Stimulated activated CD8-positive, alpha-beta memory T cell treated with anti-CD3 and anti-CD28 coated beads, Interleukin-7, amount 100 ng/mL, for 1 hour (primary cell): ENCODE results near the gene CAMSAP2.

ENCODE experiments used
- DNase-seq, 2 donors: peaks; one replicate each; pipeline ENCODE4 v3.0.0-alpha.2; 2020; ENCODE audit warnings: low read depth in 2 of 2

CAMSAP2 gene

GRCh38 chr1:200849430-200849829, 110.7 kb downstream of the CAMSAP2 start:
- DNase-seq = no peak

- no peak for DNase-seq
Observed at GRCh38 chr1:200850554-200850953, 111.9 kb downstream of the CAMSAP2 start.

GRCh38 chr1:200856716-200857357, 118.1 kb downstream of the CAMSAP2 start:
- no peak for DNase-seq

- DNase-seq = no peak
Observed at GRCh38 chr1:200857804-200858203, 119.1 kb downstream of the CAMSAP2 start.

GRCh38 chr1:200861937-200862647, 123.4 kb downstream of the CAMSAP2 start:
- DNase-seq = no peak

- no peak for DNase-seq
Observed at GRCh38 chr1:200862713-200863415, 124.2 kb downstream of the CAMSAP2 start.

- DNase-seq = no peak
Observed at GRCh38 chr1:200866116-200866515, 127.4 kb downstream of the CAMSAP2 start.

- DNase-seq = no peak
Observed at GRCh38 chr1:200866521-200866920, 127.8 kb downstream of the CAMSAP2 start.

- no peak for DNase-seq
Observed at GRCh38 chr1:200867018-200867811, 128.5 kb downstream of the CAMSAP2 start.

GRCh38 chr1:200869376-200869752, 130.7 kb downstream of the CAMSAP2 start:
- DNase-seq = no peak

GRCh38 chr1:200869753-200870391, 131.2 kb downstream of the CAMSAP2 start:
- DNase-seq = no peak

GRCh38 chr1:200872446-200873115, 133.9 kb downstream of the CAMSAP2 start, which contains the start of gene GPR25:
Gene GPR25, plus strand, starts transcription at chr1:200872981. Its CDS starts 57 bp downstream, at chr1:200873038.
- no peak for DNase-seq

GRCh38 chr1:200873116-200873670, 134.5 kb downstream of the CAMSAP2 start:
- DNase-seq = no peak

- no peak for DNase-seq
Observed at GRCh38 chr1:200873671-200874397, 135.1 kb downstream of the CAMSAP2 start.

- DNase-seq = no peak
Observed at GRCh38 chr1:200874694-200875093, 136.0 kb downstream of the CAMSAP2 start.

- no peak for DNase-seq
Observed at GRCh38 chr1:200875416-200875815, 136.7 kb downstream of the CAMSAP2 start.

- no peak for DNase-seq
Observed at GRCh38 chr1:200877010-200877409, 138.3 kb downstream of the CAMSAP2 start.

- no peak for DNase-seq
Observed at GRCh38 chr1:200877839-200878551, 139.3 kb downstream of the CAMSAP2 start.

GRCh38 chr1:200880212-200880611, 141.5 kb downstream of the CAMSAP2 start:
- no peak for DNase-seq
